ENCODE measurements around the gene PCSK6.

The PCSK6 gene

DNA sequence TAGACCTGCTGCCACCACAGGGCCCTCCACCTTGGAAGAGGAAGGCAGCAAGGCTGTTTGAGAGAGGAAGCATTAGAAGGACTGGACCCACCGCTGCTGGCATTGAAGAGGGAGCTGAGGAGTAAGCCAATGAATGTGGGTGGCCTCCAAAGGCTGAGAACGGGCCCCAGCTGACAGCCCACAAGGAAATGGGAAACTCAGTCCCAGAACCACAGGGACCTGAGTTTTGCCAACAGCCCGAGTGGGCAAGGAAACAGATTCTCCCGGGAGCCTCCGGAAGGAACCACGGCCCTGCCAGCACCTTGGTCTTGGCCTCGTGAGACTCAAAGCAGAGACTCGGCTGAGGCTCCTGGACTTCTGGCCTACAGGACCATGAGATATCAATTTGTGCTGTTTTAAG, 99.0 kb downstream of the PCSK6 start:
- no peak for DNase-seq (ENCODE audit: low read depth in 2 of 2)
- H3K4me3 ChIP-seq (replicated peaks in 1 of 2; ENCODE audit: low read depth in 2 of 2, low read length in 2 of 2) = no peak overlapping the region
- TF ChIP-seq, protein P1, sequence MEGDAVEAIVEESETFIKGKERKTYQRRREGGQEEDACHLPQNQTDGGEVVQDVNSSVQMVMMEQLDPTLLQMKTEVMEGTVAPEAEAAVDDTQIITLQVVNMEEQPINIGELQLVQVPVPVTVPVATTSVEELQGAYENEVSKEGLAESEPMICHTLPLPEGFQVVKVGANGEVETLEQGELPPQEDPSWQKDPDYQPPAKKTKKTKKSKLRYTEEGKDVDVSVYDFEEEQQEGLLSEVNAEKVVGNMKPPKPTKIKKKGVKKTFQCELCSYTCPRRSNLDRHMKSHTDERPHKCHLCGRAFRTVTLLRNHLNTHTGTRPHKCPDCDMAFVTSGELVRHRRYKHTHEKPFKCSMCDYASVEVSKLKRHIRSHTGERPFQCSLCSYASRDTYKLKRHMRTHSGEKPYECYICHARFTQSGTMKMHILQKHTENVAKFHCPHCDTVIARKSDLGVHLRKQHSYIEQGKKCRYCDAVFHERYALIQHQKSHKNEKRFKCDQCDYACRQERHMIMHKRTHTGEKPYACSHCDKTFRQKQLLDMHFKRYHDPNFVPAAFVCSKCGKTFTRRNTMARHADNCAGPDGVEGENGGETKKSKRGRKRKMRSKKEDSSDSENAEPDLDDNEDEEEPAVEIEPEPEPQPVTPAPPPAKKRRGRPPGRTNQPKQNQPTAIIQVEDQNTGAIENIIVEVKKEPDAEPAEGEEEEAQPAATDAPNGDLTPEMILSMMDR (IDR thresholded peaks at IDR 0.05; ENCODE audit: low read depth, low read length) = no peak

DNA sequence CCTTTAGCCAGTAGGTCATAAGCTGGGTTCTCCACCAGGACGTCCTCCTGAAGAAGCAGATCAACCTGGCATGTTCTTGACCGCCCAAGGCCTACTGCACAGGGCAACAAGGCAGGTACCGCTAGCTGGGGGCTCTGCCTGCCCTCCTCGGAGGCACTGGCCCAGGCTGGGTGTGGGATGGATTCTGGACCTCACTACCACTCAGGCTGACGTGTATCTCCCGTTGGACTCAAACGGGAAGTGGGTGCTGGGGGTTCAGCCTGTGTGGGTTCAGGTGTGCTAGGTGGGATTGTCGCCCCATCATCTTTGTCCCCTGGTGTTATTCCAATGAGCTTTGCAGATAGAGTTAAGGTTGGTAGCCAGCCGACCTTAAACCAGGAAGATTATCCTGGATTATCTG, 99.4 kb downstream of the PCSK6 start:
- DNase-seq (ENCODE audit: low read depth in 2 of 2) = no peak
- TF ChIP-seq, protein P1 (IDR thresholded peaks at IDR 0.05; ENCODE audit: low read depth, low read length) = no peak
- H3K4me3 ChIP-seq (replicated peaks in 1 of 2; ENCODE audit: low read depth in 2 of 2, low read length in 2 of 2) = no peak overlapping the region

DNA sequence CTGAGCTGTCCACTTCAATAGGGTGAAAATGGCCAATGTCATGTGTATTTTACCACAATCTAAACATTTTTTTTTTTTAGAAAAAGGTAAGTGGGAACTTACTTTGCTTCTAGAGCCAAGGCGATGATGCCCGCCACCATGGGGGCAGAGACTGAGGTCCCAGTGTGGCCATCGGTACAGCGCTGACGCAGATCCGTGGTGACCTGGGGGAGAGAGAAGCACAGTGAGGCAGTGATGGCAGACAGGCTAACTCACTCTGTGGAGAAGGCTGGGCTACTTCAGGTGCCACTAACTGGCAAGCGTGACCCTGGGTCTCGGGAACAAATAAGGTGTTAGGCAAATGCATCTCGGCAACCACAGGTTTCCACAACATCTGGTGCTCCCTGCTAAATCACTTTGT, 100.1 kb downstream of the PCSK6 start:
- H3K4me3 ChIP-seq (replicated peaks in 1 of 2; ENCODE audit: low read depth in 2 of 2, low read length in 2 of 2) = no peak overlapping the region
- DNase-seq (ENCODE audit: low read depth in 2 of 2) = no peak
- TF ChIP-seq, protein P1 (IDR thresholded peaks at IDR 0.05; ENCODE audit: low read depth, low read length) = no peak

DNA sequence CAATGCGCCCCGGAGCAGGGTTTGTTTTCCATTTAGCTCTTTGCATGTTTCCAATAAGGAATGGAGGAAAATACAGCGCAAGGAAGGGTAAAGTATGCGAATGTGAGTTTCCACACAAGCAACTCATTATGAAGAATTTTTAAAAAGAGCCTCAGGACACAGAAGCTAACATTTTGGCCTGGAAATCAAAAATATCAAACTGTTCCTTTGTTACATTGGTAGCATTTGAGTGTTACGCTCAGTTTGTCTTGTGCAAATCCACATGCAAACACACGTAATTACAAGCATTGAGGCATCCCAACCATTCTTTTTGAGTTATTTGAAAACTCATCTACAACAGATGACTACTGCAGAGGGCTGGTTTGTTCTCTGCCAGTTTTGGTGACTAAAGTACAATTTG, 101.5 kb downstream of the PCSK6 start:
- no peak for DNase-seq (ENCODE audit: low read depth in 2 of 2)
- TF ChIP-seq, protein P1 (IDR thresholded peaks at IDR 0.05; ENCODE audit: low read depth, low read length) = no peak

DNA sequence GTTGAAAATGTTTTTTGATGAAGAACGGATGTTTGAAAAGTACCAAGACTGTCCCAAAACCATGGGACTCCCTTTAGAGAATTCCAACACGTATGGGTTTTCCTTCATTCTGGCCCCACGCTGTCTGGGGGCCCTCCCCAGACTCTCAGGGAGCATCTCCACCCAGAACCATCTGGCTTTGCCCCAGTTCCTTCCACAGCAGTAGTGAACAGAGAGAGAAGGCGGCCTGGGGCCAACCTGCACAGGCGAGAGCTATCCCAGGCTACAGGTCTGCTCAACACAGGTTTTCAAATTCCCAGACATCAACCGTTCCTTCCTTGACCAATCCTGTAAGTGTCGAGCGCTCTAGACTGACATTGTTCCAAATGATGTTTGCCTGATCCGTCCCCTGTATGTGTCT, 101.9 kb downstream of the PCSK6 start:
- TF ChIP-seq, protein P1 (IDR thresholded peaks at IDR 0.05; ENCODE audit: low read depth, low read length) = no peak
- no peak overlapping the region for H3K4me3 ChIP-seq (replicated peaks in 1 of 2; ENCODE audit: low read depth in 2 of 2, low read length in 2 of 2)
- no peak for DNase-seq (ENCODE audit: low read depth in 2 of 2)

More for the DNA sequence above, 101.5 kb downstream of the PCSK6 start:
- H3K4me3 ChIP-seq (replicated peaks in 1 of 2; ENCODE audit: low read depth in 2 of 2, low read length in 2 of 2) = no peak overlapping the region

DNA sequence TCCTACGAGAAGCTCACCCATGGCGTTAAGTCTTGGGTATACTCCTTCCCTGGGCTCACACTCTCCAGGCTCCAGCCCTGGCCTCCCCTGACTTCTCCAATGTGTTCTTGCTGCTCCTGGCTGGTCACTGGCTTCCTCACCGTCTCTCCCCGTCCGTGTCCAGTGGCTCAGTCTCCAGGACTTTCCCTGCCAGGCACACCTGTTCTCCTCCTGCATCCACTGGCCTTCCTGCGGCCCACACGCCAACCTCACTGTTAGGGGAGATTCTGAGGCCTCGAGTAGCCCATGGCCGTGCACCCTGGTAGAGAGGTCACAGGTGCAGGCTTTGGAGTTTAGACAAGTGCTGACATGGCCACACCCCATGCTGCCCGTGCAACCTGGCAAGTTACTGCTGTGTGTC, 102.5 kb downstream of the PCSK6 start:
- no peak overlapping the region for H3K4me3 ChIP-seq (replicated peaks in 1 of 2; ENCODE audit: low read depth in 2 of 2, low read length in 2 of 2)
- TF ChIP-seq, protein P1 (IDR thresholded peaks at IDR 0.05; ENCODE audit: low read depth, low read length) = no peak
- no peak for DNase-seq (ENCODE audit: low read depth in 2 of 2)

DNA sequence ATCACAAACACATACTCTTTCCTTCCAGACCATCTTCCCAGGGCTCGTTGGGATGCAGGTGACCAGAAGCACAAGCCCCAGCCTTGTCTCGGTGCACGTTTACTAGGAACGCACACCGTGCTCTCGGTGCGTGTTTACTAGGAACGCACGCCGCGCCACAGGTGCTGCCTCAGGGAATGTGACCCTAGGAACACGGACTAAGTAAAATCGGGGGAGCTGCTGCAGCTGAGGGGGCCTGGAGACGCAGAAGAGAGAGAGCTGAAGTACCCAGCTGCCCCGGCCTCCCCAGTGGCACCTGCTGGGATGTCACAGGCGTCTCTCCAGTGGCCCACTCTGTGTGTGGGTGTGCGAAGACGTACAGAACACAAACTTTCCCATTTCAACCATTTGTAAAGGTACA, 103.5 kb downstream of the PCSK6 start:
- DNase-seq (ENCODE audit: low read depth in 2 of 2) = no peak
- TF ChIP-seq, protein P1 (IDR thresholded peaks at IDR 0.05; ENCODE audit: low read depth, low read length) = no peak

More for the DNA sequence above, 103.5 kb downstream of the PCSK6 start:
- H3K4me3 ChIP-seq (replicated peaks in 1 of 2; ENCODE audit: low read depth in 2 of 2, low read length in 2 of 2) = no peak overlapping the region

Data from cardiac fibroblast (primary cell).